Neural progenitor cell (in vitro differentiated cells): ENCODE measurements around the gene PGK1. TPM values are rescaled to one million over a fixed set of nuclear protein-coding genes. Genes with fewer than 3 reads are reported as not detected.
"Not testable (repeated sequence)": the region's sequence is repeated elsewhere in the genome, so short reads cannot be mapped to it uniquely, and the experiment has no call there.

Experiments
- DNase-seq: peaks from one replicate; pipeline ENCODE4 v3.0.0-alpha.2; 2016; ENCODE audit warnings: low spot score
- H2AFZ ChIP-seq: fragments of 200-600 bp; sonication (generic); replicated peaks from 2 replicates; pipeline ENCODE4 v1.6.1; 2016; ENCODE audit warnings: antibody characterized with exemption
- H3F3A ChIP-seq: fragments of 200-600 bp; sonication (generic); 2 replicates; pipeline ENCODE4 v1.6.1; 2016; ENCODE audit warnings: antibody characterized with exemption, low read depth
- H3K27ac ChIP-seq: fragments of 200-600 bp; sonication (generic); 2 replicates; pipeline ENCODE4 v1.5.1; 2016; ENCODE audit warnings: mild to moderate bottlenecking
- H3K27me3 ChIP-seq: fragments of 200-600 bp; sonication (generic); 2 replicates; pipeline ENCODE4 v1.6.1; 2016; ENCODE audit warnings: mild to moderate bottlenecking, moderate library complexity
- H3K36me3 ChIP-seq: fragments of 200-600 bp; sonication (generic); 2 replicates; pipeline ENCODE4 v1.5.1; 2016
- H3K4me1 ChIP-seq: fragments of 200-600 bp; sonication (generic); 2 replicates; pipeline ENCODE4 v1.6.1; 2016; ENCODE audit warnings: mixed run types
- H3K4me2 ChIP-seq: fragments of 200-600 bp; sonication (generic); 2 replicates; pipeline ENCODE4 v1.6.1; 2016
- H3K4me3 ChIP-seq: fragments of 200-600 bp; sonication (generic); 2 replicates; pipeline ENCODE4 v1.5.1; 2016
- H3K79me2 ChIP-seq: fragments of 200-600 bp; sonication (generic); 2 replicates; pipeline ENCODE4 v1.6.1; 2016; ENCODE audit warnings: low read depth
- H3K9ac ChIP-seq: fragments of 200-600 bp; sonication (generic); 2 replicates; pipeline ENCODE4 v1.6.1; 2016
- H3K9me3 ChIP-seq: fragments of 200-600 bp; sonication (generic); 2 replicates; pipeline ENCODE4 v1.5.1; 2016; ENCODE audit warnings: low read depth
- H4K20me1 ChIP-seq: fragments of 200-600 bp; sonication (generic); 2 replicates; pipeline ENCODE4 v1.6.1; 2016; ENCODE audit warnings: low read depth
- H3K27ac Mint-ChIP-seq: 3 replicates; pipeline ENCODE4 v1.8.0; 2021; ENCODE audit warnings: mixed read lengths
- H3K27me3 Mint-ChIP-seq: 2 replicates; pipeline ENCODE4 v1.8.0; 2022; ENCODE audit warnings: low read depth, mild to moderate bottlenecking, inconsistent platforms, moderate library complexity, mixed read lengths; ENCODE audit not compliant: insufficient read depth
- H3K36me3 Mint-ChIP-seq: 3 replicates; pipeline ENCODE4 v1.8.0; 2021; ENCODE audit warnings: mixed read lengths
- H3K4me1 Mint-ChIP-seq: 3 replicates; pipeline ENCODE4 v1.8.0; 2021; ENCODE audit warnings: mixed read lengths
- H3K4me3 Mint-ChIP-seq: 3 replicates; pipeline ENCODE4 v1.8.0; 2021; ENCODE audit warnings: mild to moderate bottlenecking, moderate library complexity, mixed read lengths
- H3K9me3 Mint-ChIP-seq: 3 replicates; pipeline ENCODE4 v1.8.0; 2020; ENCODE audit warnings: mixed read lengths
- CTCF ChIP-seq: fragments of 200-600 bp; sonication (generic); IDR thresholded peaks from 2 replicates; pipeline ENCODE4 v1.5.1; 2017; ENCODE audit warnings: antibody characterized with exemption, mild to moderate bottlenecking
- EZH2 ChIP-seq: fragments of 200-600 bp; sonication (generic); IDR thresholded peaks from 2 replicates; pipeline ENCODE4 v1.6.1; 2017; ENCODE audit warnings: antibody characterized with exemption, mild to moderate bottlenecking, moderate library complexity
- EZH2phosphoT487 ChIP-seq: fragments of 200-600 bp; sonication (generic); IDR thresholded peaks from 2 replicates; pipeline ENCODE4 v1.6.1; 2017; ENCODE audit warnings: antibody characterized with exemption
- total RNA-seq: library from RNA; depleted of rRNA; stranded (reverse); fragments of >200 nt; gene quantifications from 2 replicates; pipeline ENCODE4 v1.2.3, GENCODE V29; 2015; ENCODE audit warnings: low replicate concordance

Gene PGK1
- total RNA-seq: 446 and 531 TPM in 2 replicates

GRCh38 chrX:78103623-78104446 is at the start of gene PGK1:
Gene PGK1, plus strand, starts transcription at chrX:78104248. Its CDS starts 93 bp downstream, at chrX:78104341.
- Histone ChIP-seq H2AFZ (no peak within 1 kb of the TSS), H3K79me2 (peaks cover 48% of the 10 kb centered on the region), H3K27me3 (no peaks in the 10 kb centered on the region), H3K4me3 (peak within 1 kb of the TSS; percentile 62), H3K4me1 (peaks cover 14% of the 10 kb centered on the region), H3K9ac (peak within 1 kb of the TSS; percentile 64), H3K27ac (peak within 1 kb of the TSS; percentile 83), H3F3A (peaks cover 15% of the 10 kb centered on the region), H3K36me3 (peaks cover 7% of the 10 kb centered on the region), H3K4me2 (peak within 1 kb of the TSS; percentile 88), H3K9me3 (peaks cover 5% of the 10 kb centered on the region), H4K20me1 (peaks cover 41% of the 10 kb centered on the region)
- H3K27me3 Mint-ChIP-seq: peaks cover 4% of the 10 kb centered on the region
- no peak for TF ChIP-seq EZH2phosphoT487
- TF ChIP-seq CTCF: no peak
- TF ChIP-seq EZH2: no peak
- peaks cover 15% of the 10 kb centered on the region for H3K36me3 Mint-ChIP-seq
- peak within 1 kb of the TSS; percentile 67 for H3K27ac Mint-ChIP-seq
- peak within 1 kb of the TSS; percentile 90 for H3K4me3 Mint-ChIP-seq
- DNase-seq: peak; percentile 94
- peaks cover 24% of the 10 kb centered on the region for H3K4me1 Mint-ChIP-seq
- peaks cover 23% of the 10 kb centered on the region for H3K9me3 Mint-ChIP-seq

GRCh38 chrX:78063687-78064086 is 40.4 kb upstream of the PGK1 start:
- no peak overlapping the region for H3K4me3 ChIP-seq
- H3K27ac ChIP-seq: no peak overlapping the region
- H4K20me1 ChIP-seq: no peaks in the 10 kb centered on the region
- H3K4me1 Mint-ChIP-seq: peaks cover 3% of the 10 kb centered on the region
- H3K9ac ChIP-seq: no peak overlapping the region
- peaks cover 12% of the 10 kb centered on the region for H3K9me3 Mint-ChIP-seq
- H3K4me1 ChIP-seq: no peaks in the 10 kb centered on the region
- no peaks in the 10 kb centered on the region for H3K27me3 Mint-ChIP-seq
- no peak overlapping the region for H3K4me3 Mint-ChIP-seq
- TF ChIP-seq CTCF (no peak), EZH2phosphoT487 (no peak), EZH2 (no peak)
- H3K27me3 ChIP-seq: no peaks in the 10 kb centered on the region
- no peak overlapping the region for H3K4me2 ChIP-seq
- H3K27ac Mint-ChIP-seq: no peak overlapping the region
- no peaks in the 10 kb centered on the region for H3K36me3 Mint-ChIP-seq
- no peaks in the 10 kb centered on the region for H3K79me2 ChIP-seq
- H3F3A ChIP-seq: no peaks in the 10 kb centered on the region
- DNase-seq: no peak
- H3K36me3 ChIP-seq: no peaks in the 10 kb centered on the region
- H2AFZ ChIP-seq: no peak overlapping the region
- H3K9me3 ChIP-seq: no peaks in the 10 kb centered on the region

GRCh38 chrX:78064152-78064551 is 39.9 kb upstream of the PGK1 start:
- Mint-ChIP-seq H3K27me3 (no peaks in the 10 kb centered on the region), H3K4me1 (peaks cover 3% of the 10 kb centered on the region), H3K4me3 (no peak overlapping the region), H3K9me3 (peaks cover 14% of the 10 kb centered on the region), H3K27ac (no peak overlapping the region), H3K36me3 (no peaks in the 10 kb centered on the region)
- Histone ChIP-seq H3K9ac (no peak overlapping the region), H3K27me3 (no peaks in the 10 kb centered on the region), H3K4me1 (no peaks in the 10 kb centered on the region), H3K9me3 (no peaks in the 10 kb centered on the region), H2AFZ (no peak overlapping the region), H3K79me2 (no peaks in the 10 kb centered on the region), H4K20me1 (no peaks in the 10 kb centered on the region), H3K4me2 (no peak overlapping the region), H3K4me3 (no peak overlapping the region), H3K36me3 (no peaks in the 10 kb centered on the region), H3F3A (no peaks in the 10 kb centered on the region), H3K27ac (no peak overlapping the region)
- no peak for DNase-seq
- TF ChIP-seq EZH2phosphoT487: no peak
- no peak for TF ChIP-seq EZH2
- TF ChIP-seq CTCF: no peak

- H2AFZ ChIP-seq, H3K4me1 ChIP-seq, H3K36me3 Mint-ChIP-seq, DNase-seq, H3K27me3 ChIP-seq, H3K79me2 ChIP-seq, H3K27ac ChIP-seq, H4K20me1 ChIP-seq, H3K9me3 ChIP-seq, H3K4me2 ChIP-seq, H3K4me3 Mint-ChIP-seq, H3K36me3 ChIP-seq, H3K9ac ChIP-seq, H3F3A ChIP-seq, H3K4me3 ChIP-seq, H3K4me1 Mint-ChIP-seq, H3K27me3 Mint-ChIP-seq: not testable (repeated sequence)
- peaks cover 18% of the 10 kb centered on the region for H3K9me3 Mint-ChIP-seq
- H3K27ac Mint-ChIP-seq: peak overlapping the region; percentile 27
Observed at GRCh38 chrX:78064698-78065601, 39.1 kb upstream of the PGK1 start.
